Astrocyte (in vitro differentiated cells and primary cell): Measurements from ENCODE around the gene AMOTL1. TPM values are rescaled to one million over a fixed set of nuclear protein-coding genes. Genes with fewer than 3 reads are reported as not detected.

Experiments used
- DNase-seq: peaks from one replicate; pipeline ENCODE4 v3.0.0-alpha.2; 2010; ENCODE audit warnings: low read depth
- FAIRE-seq: peaks from 2 replicates; lab custom pipeline; 2011; peaks lifted over from hg19 to GRCh38; lab: Jason Lieb, UNC
- H2AFZ ChIP-seq: 2 replicates; pipeline ENCODE4 v1.6.0; 2012; ENCODE audit warnings: low read depth, low read length, inconsistent platforms
- H3K27ac ChIP-seq: 2 replicates; pipeline ENCODE4 v1.5.1; 2011; ENCODE audit warnings: low read depth, low read length, inconsistent platforms
- H3K27me3 ChIP-seq: 2 replicates; pipeline ENCODE4 v1.6.0; 2011; ENCODE audit warnings: low read length, inconsistent platforms; ENCODE audit not compliant: insufficient read depth
- H3K36me3 ChIP-seq: 2 replicates; pipeline ENCODE4 v1.5.1; 2011; ENCODE audit warnings: low read length, inconsistent platforms; ENCODE audit not compliant: insufficient read depth
- H3K4me1 ChIP-seq: 2 replicates; pipeline ENCODE4 v1.5.1; 2011; ENCODE audit warnings: low read length, inconsistent platforms; ENCODE audit not compliant: insufficient read depth
- H3K4me2 ChIP-seq: 2 replicates; pipeline ENCODE4 v1.6.0; 2012; ENCODE audit warnings: low read length, inconsistent platforms
- H3K4me3 ChIP-seq: 2 replicates; pipeline ENCODE4 v1.5.1; 2011; ENCODE audit warnings: low read depth, mild to moderate bottlenecking, low read length, inconsistent platforms; ENCODE audit not compliant: insufficient read depth
- H3K79me2 ChIP-seq: 2 replicates; pipeline ENCODE4 v1.6.0; 2012; ENCODE audit warnings: mild to moderate bottlenecking, low read length, inconsistent platforms; ENCODE audit not compliant: insufficient read depth
- H3K9ac ChIP-seq: 2 replicates; pipeline ENCODE4 v1.6.0; 2012; ENCODE audit warnings: mild to moderate bottlenecking, low read length, inconsistent platforms
- H3K9me3 ChIP-seq: 2 replicates; pipeline ENCODE4 v1.5.1; 2012; ENCODE audit warnings: low read depth, mild to moderate bottlenecking, low read length, inconsistent platforms; ENCODE audit not compliant: insufficient read depth
- H4K20me1 ChIP-seq: 2 replicates; pipeline ENCODE4 v1.6.0; 2012; ENCODE audit warnings: low read length, inconsistent platforms; ENCODE audit not compliant: insufficient read depth
- H3K27ac Mint-ChIP-seq: one replicate; pipeline ENCODE4 v1.8.0; 2021; ENCODE audit warnings: mild to moderate bottlenecking, mixed read lengths; ENCODE audit not compliant: unreplicated experiment
- H3K27me3 Mint-ChIP-seq: one replicate; pipeline ENCODE4 v1.8.0; 2021; ENCODE audit warnings: low read depth, mixed read lengths; ENCODE audit not compliant: unreplicated experiment
- H3K36me3 Mint-ChIP-seq: one replicate; pipeline ENCODE4 v1.8.0; 2021; ENCODE audit warnings: low read depth, mixed read lengths; ENCODE audit not compliant: unreplicated experiment
- H3K4me1 Mint-ChIP-seq: one replicate; pipeline ENCODE4 v1.8.0; 2021; ENCODE audit warnings: low read depth, mixed read lengths; ENCODE audit not compliant: unreplicated experiment
- H3K4me3 Mint-ChIP-seq: one replicate; pipeline ENCODE4 v1.8.0; 2021; ENCODE audit warnings: mild to moderate bottlenecking, moderate library complexity, mixed read lengths; ENCODE audit not compliant: unreplicated experiment
- H3K9me3 Mint-ChIP-seq: one replicate; pipeline ENCODE4 v1.8.0; 2021; ENCODE audit warnings: mild to moderate bottlenecking, mixed read lengths; ENCODE audit not compliant: unreplicated experiment
- EZH2 ChIP-seq: IDR thresholded peaks from 2 replicates; pipeline ENCODE4 v1.6.1; 2012; ENCODE audit warnings: mild to moderate bottlenecking, low read length, inconsistent platforms; ENCODE audit not compliant: insufficient read depth
- total RNA-seq: library from RNA; stranded (reverse); gene quantifications from 2 replicates; pipeline ENCODE4 v1.2.1, GENCODE V29; 2021
- TF ChIP-seq, protein P1 (sequence below): IDR thresholded peaks from 2 replicates; pipeline ENCODE4 v1.5.1; 2011; ENCODE audit warnings: low read depth, mild to moderate bottlenecking, inconsistent platforms, low read length, moderate library complexity; ENCODE audit not compliant: insufficient read depth

The AMOTL1 gene
- total RNA-seq, 1 donor from 2014 or later = 47.8 TPM

GRCh38 chr11:94856443-94856842 is 88.3 kb downstream of the AMOTL1 start:
- FAIRE-seq = no peak
- Histone ChIP-seq H3K4me1 (peaks cover 7% of the 10 kb centered on the region), H3K27me3 (no peaks in the 10 kb centered on the region), H3K79me2 (no peaks in the 10 kb centered on the region), H3K36me3 (peaks cover 71% of the 10 kb centered on the region), H3K9me3 (no peaks in the 10 kb centered on the region), H2AFZ (no peak overlapping the region), H3K9ac (no peak overlapping the region), H3K27ac (no peak overlapping the region), H4K20me1 (peaks cover 11% of the 10 kb centered on the region), H3K4me3 (no peak overlapping the region), H3K4me2 (no peak overlapping the region)
- Mint-ChIP-seq H3K36me3 (peaks cover 45% of the 10 kb centered on the region), H3K4me1 (peaks cover 3% of the 10 kb centered on the region), H3K27ac (peak overlapping the region; percentile 27), H3K4me3 (no peak overlapping the region), H3K27me3 (no peaks in the 10 kb centered on the region), H3K9me3 (no peaks in the 10 kb centered on the region)
- TF ChIP-seq, protein P1, sequence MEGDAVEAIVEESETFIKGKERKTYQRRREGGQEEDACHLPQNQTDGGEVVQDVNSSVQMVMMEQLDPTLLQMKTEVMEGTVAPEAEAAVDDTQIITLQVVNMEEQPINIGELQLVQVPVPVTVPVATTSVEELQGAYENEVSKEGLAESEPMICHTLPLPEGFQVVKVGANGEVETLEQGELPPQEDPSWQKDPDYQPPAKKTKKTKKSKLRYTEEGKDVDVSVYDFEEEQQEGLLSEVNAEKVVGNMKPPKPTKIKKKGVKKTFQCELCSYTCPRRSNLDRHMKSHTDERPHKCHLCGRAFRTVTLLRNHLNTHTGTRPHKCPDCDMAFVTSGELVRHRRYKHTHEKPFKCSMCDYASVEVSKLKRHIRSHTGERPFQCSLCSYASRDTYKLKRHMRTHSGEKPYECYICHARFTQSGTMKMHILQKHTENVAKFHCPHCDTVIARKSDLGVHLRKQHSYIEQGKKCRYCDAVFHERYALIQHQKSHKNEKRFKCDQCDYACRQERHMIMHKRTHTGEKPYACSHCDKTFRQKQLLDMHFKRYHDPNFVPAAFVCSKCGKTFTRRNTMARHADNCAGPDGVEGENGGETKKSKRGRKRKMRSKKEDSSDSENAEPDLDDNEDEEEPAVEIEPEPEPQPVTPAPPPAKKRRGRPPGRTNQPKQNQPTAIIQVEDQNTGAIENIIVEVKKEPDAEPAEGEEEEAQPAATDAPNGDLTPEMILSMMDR = no peak
- TF ChIP-seq EZH2 = no peak
- no peak for DNase-seq

GRCh38 chr11:94857337-94857736 is 89.2 kb downstream of the AMOTL1 start:
- H4K20me1 ChIP-seq = peaks cover 11% of the 10 kb centered on the region
- Mint-ChIP-seq H3K4me3 (no peak overlapping the region), H3K36me3 (peaks cover 45% of the 10 kb centered on the region), H3K4me1 (peaks cover 3% of the 10 kb centered on the region), H3K27me3 (no peaks in the 10 kb centered on the region), H3K9me3 (no peaks in the 10 kb centered on the region), H3K27ac (no peak overlapping the region)
- no peaks in the 10 kb centered on the region for H3K27me3 ChIP-seq
- H3K27ac ChIP-seq = no peak overlapping the region
- H3K79me2 ChIP-seq = no peaks in the 10 kb centered on the region
- no peak for TF ChIP-seq EZH2
- TF ChIP-seq, protein P1 = no peak
- FAIRE-seq (no peak), DNase-seq (no peak)
- no peak overlapping the region for H3K4me2 ChIP-seq
- peaks cover 64% of the 10 kb centered on the region for H3K36me3 ChIP-seq
- no peak overlapping the region for H2AFZ ChIP-seq
- no peak overlapping the region for H3K9ac ChIP-seq
- no peak overlapping the region for H3K4me3 ChIP-seq
- no peaks in the 10 kb centered on the region for H3K9me3 ChIP-seq
- peaks cover 7% of the 10 kb centered on the region for H3K4me1 ChIP-seq

GRCh38 chr11:94858012-94858705 is 90.0 kb downstream of the AMOTL1 start:
- TF ChIP-seq EZH2 = no peak
- TF ChIP-seq, protein P1 = no peak
- Mint-ChIP-seq H3K4me3 (no peak overlapping the region), H3K36me3 (peaks cover 42% of the 10 kb centered on the region), H3K9me3 (no peaks in the 10 kb centered on the region), H3K27ac (no peak overlapping the region), H3K4me1 (peaks cover 3% of the 10 kb centered on the region), H3K27me3 (no peaks in the 10 kb centered on the region)
- Histone ChIP-seq H3K9me3 (no peaks in the 10 kb centered on the region), H2AFZ (no peak overlapping the region), H3K27ac (no peak overlapping the region), H3K79me2 (no peaks in the 10 kb centered on the region), H4K20me1 (peaks cover 11% of the 10 kb centered on the region), H3K27me3 (no peaks in the 10 kb centered on the region), H3K36me3 (peaks cover 62% of the 10 kb centered on the region), H3K4me2 (no peak overlapping the region), H3K9ac (no peak overlapping the region), H3K4me1 (peaks cover 11% of the 10 kb centered on the region), H3K4me3 (no peak overlapping the region)
- no peak for FAIRE-seq
- no peak for DNase-seq
